GM18870 (cell line): ENCODE results near the gene ACOT2.
"Not testable (repeated sequence)": the region's sequence is repeated elsewhere in the genome, so short reads cannot be mapped to it uniquely, and the experiment has no call there.

Source experiments
- ATAC-seq: cut with Tn5 transposase; IDR thresholded peaks from one replicate; pipeline ENCODE4 v1.9.1; 2021; ENCODE audit warnings: moderate library complexity; ENCODE audit not compliant: unreplicated experiment

Gene ACOT2

GRCh38 chr14:73569185-73569958, at the start of gene ACOT2:
ACOT2 (plus strand) TSS chr14:73569213; CDS start chr14:73569241, 28 bp downstream.
- not testable (repeated sequence) for ATAC-seq

- ATAC-seq = no peak
These were observed 47.8 kb upstream of the ACOT2 start for GRCh38 chr14:73521229-73521628.

- ATAC-seq = no peak
These were observed 44.5 kb upstream of the ACOT2 start for GRCh38 chr14:73524493-73524892.

- ATAC-seq = no peak
These were observed 42.7 kb upstream of the ACOT2 start for GRCh38 chr14:73526036-73526984.

- not testable (repeated sequence) for ATAC-seq
These were observed 39.7 kb upstream of the ACOT2 start for GRCh38 chr14:73529356-73529755.

- not testable (repeated sequence) for ATAC-seq
These were observed 37.0 kb upstream of the ACOT2 start for GRCh38 chr14:73531971-73532370.

GRCh38 chr14:73537244-73538045, 31.6 kb upstream of the ACOT2 start:
- not testable (repeated sequence) for ATAC-seq

- not testable (repeated sequence) for ATAC-seq
These were observed 30.0 kb upstream of the ACOT2 start for GRCh38 chr14:73539017-73539416.

- not testable (repeated sequence) for ATAC-seq
These were observed 26.1 kb upstream of the ACOT2 start for GRCh38 chr14:73542961-73543360.

GRCh38 chr14:73545353-73545752, 23.7 kb upstream of the ACOT2 start:
- not testable (repeated sequence) for ATAC-seq

- not testable (repeated sequence) for ATAC-seq
These were observed 19.9 kb upstream of the ACOT2 start for GRCh38 chr14:73549097-73549496.

- ATAC-seq = not testable (repeated sequence)
These were observed 19.0 kb upstream of the ACOT2 start for GRCh38 chr14:73549889-73550524.

GRCh38 chr14:73553845-73554244, 15.2 kb upstream of the ACOT2 start:
- ATAC-seq = no peak

GRCh38 chr14:73557201-73557600, 11.8 kb upstream of the ACOT2 start:
- ATAC-seq = not testable (repeated sequence)

GRCh38 chr14:73558238-73558637, 10.8 kb upstream of the ACOT2 start:
- not testable (repeated sequence) for ATAC-seq

GRCh38 chr14:73562256-73562655, 6.8 kb upstream of the ACOT2 start:
- not testable (repeated sequence) for ATAC-seq

GRCh38 chr14:73562696-73563095, 6.3 kb upstream of the ACOT2 start:
- not testable (repeated sequence) for ATAC-seq

GRCh38 chr14:73566431-73566830, 2.6 kb upstream of the ACOT2 start:
- not testable (repeated sequence) for ATAC-seq

- not testable (repeated sequence) for ATAC-seq
These were observed 2.1 kb upstream of the ACOT2 start for GRCh38 chr14:73566935-73567334.

- ATAC-seq = no peak
These were observed 1.7 kb upstream of the ACOT2 start for GRCh38 chr14:73567358-73567757.
